ENCODE measurements around the gene AURKAIP1.

Gene AURKAIP1

GRCh38 chr1:1330366-1331067 is 44.5 kb downstream of the AURKAIP1 start:
- no peak for DNase-seq
- H3K27ac ChIP-seq (ENCODE audit: low read length): no peak overlapping the region
- no peaks in the 10 kb centered on the region for H3K9me3 ChIP-seq (replicated peaks; ENCODE audit: insufficient read depth, low read length)
- no peak for TF ChIP-seq EZH2 (optimal IDR thresholded peaks at IDR 0.05; ENCODE audit: low read depth, low read length)
- TF ChIP-seq EZH2phosphoT487 (IDR thresholded peaks at IDR 0.05; ENCODE audit: low read length): no peak
- no peak for TF ChIP-seq CTCF (IDR thresholded peaks at IDR 0.05; ENCODE audit: low read length)
- no peaks in the 10 kb centered on the region for H4K20me1 ChIP-seq (ENCODE audit: insufficient read depth, low read length)
- no peaks in the 10 kb centered on the region for H3K9me2 ChIP-seq (replicated peaks; ENCODE audit: insufficient read depth, low read length)
- H3K79me2 ChIP-seq (ENCODE audit: low read length): peaks cover 18% of the 10 kb centered on the region
- H3K4me1 ChIP-seq (ENCODE audit: low read length): no peaks in the 10 kb centered on the region; the same call in 1 of the 2 replicates
- H3K4me2 ChIP-seq (ENCODE audit: low read depth, low read length): no peak overlapping the region
- H3F3A ChIP-seq (ENCODE audit: insufficient read depth, low read length): no peaks in the 10 kb centered on the region
- H3K9ac ChIP-seq (ENCODE audit: low read length): no peak overlapping the region
- H3K27me3 ChIP-seq (replicated peaks; ENCODE audit: insufficient read depth, low read length): no peaks in the 10 kb centered on the region
- H3K4me3 ChIP-seq (ENCODE audit: low read length): no peak overlapping the region
- no peak overlapping the region for H2AFZ ChIP-seq (ENCODE audit: low read length)
- no peaks in the 10 kb centered on the region for H3K36me3 ChIP-seq (replicated peaks; ENCODE audit: insufficient read depth, low read length)

- H2AFZ ChIP-seq (ENCODE audit: low read length): no peak overlapping the region
- H3K4me2 ChIP-seq (ENCODE audit: low read depth, low read length): no peak overlapping the region
- no peaks in the 10 kb centered on the region for H3K9me2 ChIP-seq (replicated peaks; ENCODE audit: insufficient read depth, low read length)
- TF ChIP-seq EZH2phosphoT487 (IDR thresholded peaks at IDR 0.05; ENCODE audit: low read length) (no peak), CTCF (IDR thresholded peaks at IDR 0.05; ENCODE audit: low read length) (no peak), EZH2 (optimal IDR thresholded peaks at IDR 0.05; ENCODE audit: low read depth, low read length) (no peak)
- H3K9ac ChIP-seq (ENCODE audit: low read length): no peak overlapping the region
- H3K36me3 ChIP-seq (replicated peaks; ENCODE audit: insufficient read depth, low read length): no peaks in the 10 kb centered on the region
- H3K4me1 ChIP-seq (ENCODE audit: low read length): no peaks in the 10 kb centered on the region; the same call in 1 of the 2 replicates
- H3K27ac ChIP-seq (ENCODE audit: low read length): no peak overlapping the region
- 0 out of 2 replicates have a peak, but pooled peaks cover 6% of the 10 kb centered on the region for H3F3A ChIP-seq (ENCODE audit: insufficient read depth, low read length)
- H3K27me3 ChIP-seq (replicated peaks; ENCODE audit: insufficient read depth, low read length): no peaks in the 10 kb centered on the region
- H3K4me3 ChIP-seq (ENCODE audit: low read length): no peak overlapping the region
- no peaks in the 10 kb centered on the region for H3K9me3 ChIP-seq (replicated peaks; ENCODE audit: insufficient read depth, low read length)
- H4K20me1 ChIP-seq (ENCODE audit: insufficient read depth, low read length): no peaks in the 10 kb centered on the region
- no peak for DNase-seq
- H3K79me2 ChIP-seq (ENCODE audit: low read length): peaks cover 27% of the 10 kb centered on the region
These were observed 45.5 kb downstream of the AURKAIP1 start for GRCh38 chr1:1329304-1330210.

GRCh38 chr1:1328254-1328653 is 46.8 kb downstream of the AURKAIP1 start:
- Histone ChIP-seq H3K27ac (ENCODE audit: low read length) (no peak overlapping the region), H2AFZ (ENCODE audit: low read length) (no peak overlapping the region), H3K4me3 (ENCODE audit: low read length) (no peak overlapping the region), H3K9me2 (replicated peaks; ENCODE audit: insufficient read depth, low read length) (no peaks in the 10 kb centered on the region), H3K27me3 (replicated peaks; ENCODE audit: insufficient read depth, low read length) (no peaks in the 10 kb centered on the region), H3K4me2 (ENCODE audit: low read depth, low read length) (no peak overlapping the region), H3F3A (ENCODE audit: insufficient read depth, low read length) (0 out of 2 replicates have a peak, but pooled peaks cover 6% of the 10 kb centered on the region), H3K79me2 (ENCODE audit: low read length) (peaks cover 36% of the 10 kb centered on the region), H4K20me1 (ENCODE audit: insufficient read depth, low read length) (peaks cover under 1% of the 10 kb centered on the region; the same call in 1 of the 2 replicates), H3K9ac (ENCODE audit: low read length) (no peak overlapping the region), H3K36me3 (replicated peaks; ENCODE audit: insufficient read depth, low read length) (no peaks in the 10 kb centered on the region), H3K9me3 (replicated peaks; ENCODE audit: insufficient read depth, low read length) (no peaks in the 10 kb centered on the region), H3K4me1 (ENCODE audit: low read length) (no peaks in the 10 kb centered on the region; the same call in 1 of the 2 replicates)
- DNase-seq: no peak
- TF ChIP-seq CTCF (IDR thresholded peaks at IDR 0.05; ENCODE audit: low read length): no peak
- TF ChIP-seq EZH2phosphoT487 (IDR thresholded peaks at IDR 0.05; ENCODE audit: low read length): no peak
- TF ChIP-seq EZH2 (optimal IDR thresholded peaks at IDR 0.05; ENCODE audit: low read depth, low read length): no peak
